Adrenal gland (tissue), 5 donors: Measurements from ENCODE around the gene EPC1.

Experiments
- CTCF ChIP-seq, 6 experiments: fragments of 450-650 bp in 4 of 6; fragments of 200-600 bp in 2 of 6; sonication (generic) in 1 of 6; IDR thresholded peaks; 1 replicate in 5 of 6; 2 replicates in 1 of 6; pipeline versions ENCODE4 v1.5.1 to v1.8.0; 2016 to 2021; ENCODE audit warnings: antibody characterized with exemption in 6 of 6, mild to moderate bottlenecking in 2 of 6, moderate library complexity in 1 of 6
- POLR2A ChIP-seq, 2 donors: fragments of 450-650 bp; IDR thresholded peaks; one replicate each; pipeline ENCODE4 v1.6.1; 2017; ENCODE audit warnings: antibody characterized with exemption in 2 of 2, mild to moderate bottlenecking in 2 of 2, moderate library complexity in 1 of 2
- donor health status: DM: no; HTN: no; CAD: no.

GRCh38 chr10:32229170-32229569 lies 117.8 kb downstream of the EPC1 start:
- TF ChIP-seq POLR2A (IDR thresholded peaks at IDR 0.05) (no peak), CTCF (IDR thresholded peaks at IDR 0.05) (no peak)
